IMR-90 (cell line): ENCODE measurements around the gene RPL6. TPM values are rescaled to one million over a fixed set of nuclear protein-coding genes. Genes with fewer than 3 reads are reported as not detected.

ENCODE experiments used
- ATAC-seq: fragments of 200-7000 bp; cut with Tn5 transposase; 2 replicates; pipeline ENCODE4 v1.9.1; 2020; ENCODE audit warnings: low read depth, mild to moderate bottlenecking, moderate library complexity
- BruUV-seq: library from RNA; stranded (reverse); fragments of 400-500 nt; replicated peaks from 2 replicates; lab custom pipeline; 2021; lab: Mats Ljungman, UMichigan
- CTCF ChIA-PET: fragments of 300-600 bp; formaldehyde crosslinking; extraction: SDS; loops from one replicate; lab custom pipeline; 2021; ENCODE audit warnings: antibody characterized with exemption; lab: Yijun Ruan, JAX
- POLR2A ChIA-PET: fragments of 300-600 bp; sonication (Branson Sonifier 250); formaldehyde crosslinking; loops from one replicate; lab custom pipeline; 2022; ENCODE audit warnings: antibody characterized with exemption; ENCODE audit not compliant: unreplicated experiment; lab: Charles Lee
- DNase-seq: peaks from one replicate; pipeline ENCODE4 v3.0.0; 2013
- H2AFZ ChIP-seq: replicated peaks from 2 replicates; pipeline ENCODE3; 2013; ENCODE audit warnings: low read length, mild to moderate bottlenecking; ENCODE audit not compliant: poor library complexity
- H2AK5ac ChIP-seq: 2 replicates; pipeline ENCODE4 v1.6.1; 2013; ENCODE audit warnings: low read depth, low read length, inconsistent platforms
- H2AK9ac ChIP-seq: replicated peaks from 2 replicates; pipeline ENCODE3; 2013; ENCODE audit warnings: mild to moderate bottlenecking, low read depth, low read length, moderate library complexity; ENCODE audit not compliant: poor library complexity
- H2BK120ac ChIP-seq: 2 replicates; pipeline ENCODE4 v1.6.1; 2013; ENCODE audit warnings: low read depth, low read length, inconsistent platforms
- H2BK15ac ChIP-seq: 3 replicates; pipeline ENCODE4 v1.6.1; 2013; ENCODE audit warnings: low read depth, low read length, inconsistent platforms
- H2BK20ac ChIP-seq: 2 replicates; pipeline ENCODE4 v1.6.1; 2013; ENCODE audit warnings: low read depth, mild to moderate bottlenecking, inconsistent platforms, low read length, moderate library complexity
- H2BK5ac ChIP-seq: 2 replicates; pipeline ENCODE4 v1.6.1; 2013; ENCODE audit warnings: mild to moderate bottlenecking, low read depth, low read length, inconsistent platforms; ENCODE audit not compliant: poor library complexity, severe bottlenecking
- H3K14ac ChIP-seq: replicated peaks from 2 replicates; pipeline ENCODE4 v1.6.1; 2013; ENCODE audit warnings: low read depth, low read length, inconsistent platforms
- H3K18ac ChIP-seq: 2 replicates; pipeline ENCODE4 v1.6.1; 2013; ENCODE audit warnings: low read depth, low read length, control low read depth
- H3K23ac ChIP-seq: 2 replicates; pipeline ENCODE4 v1.6.1; 2013; ENCODE audit warnings: low read depth, low read length, inconsistent platforms
- H3K27ac ChIP-seq: 2 replicates; pipeline ENCODE4 v1.5.1; 2013; ENCODE audit warnings: mild to moderate bottlenecking, control low read depth, low read length; ENCODE audit not compliant: insufficient read depth
- H3K27me3 ChIP-seq: 2 replicates; pipeline ENCODE4 v1.6.1; 2013; ENCODE audit warnings: low read length; ENCODE audit not compliant: control insufficient read depth, insufficient read depth
- H3K36me3 ChIP-seq: 2 replicates; pipeline ENCODE4 v1.6.1; 2013; ENCODE audit warnings: low read length, mixed read lengths; ENCODE audit not compliant: control insufficient read depth, insufficient read depth
- H3K4ac ChIP-seq: 2 replicates; pipeline ENCODE4 v1.6.1; 2013; ENCODE audit warnings: low read depth, low read length, inconsistent platforms
- H3K4me1 ChIP-seq: 2 replicates; pipeline ENCODE4 v1.6.1; 2013; ENCODE audit warnings: low read length, mixed read lengths; ENCODE audit not compliant: control insufficient read depth, insufficient read depth
- H3K4me2 ChIP-seq: 2 replicates; pipeline ENCODE4 v1.6.1; 2013; ENCODE audit warnings: low read depth, mild to moderate bottlenecking, control low read depth, low read length, moderate library complexity
- H3K4me3 ChIP-seq: 2 replicates; pipeline ENCODE4 v1.5.1; 2013; ENCODE audit warnings: low read depth, mild to moderate bottlenecking, control low read depth, low read length, moderate library complexity; ENCODE audit not compliant: insufficient read depth
- H3K56ac ChIP-seq: 2 replicates; pipeline ENCODE4 v1.6.1; 2013; ENCODE audit warnings: low read length, inconsistent platforms; ENCODE audit not compliant: insufficient read depth; ENCODE audit errors: extremely low read depth
- H3K79me1 ChIP-seq, 2 experiments: 2 replicates each; pipeline ENCODE4 v1.6.1; 2013; ENCODE audit warnings: low read length in 2 of 2, inconsistent platforms in 1 of 2, low read depth in 1 of 2
- H3K9ac ChIP-seq: 2 replicates; pipeline ENCODE4 v1.6.1; 2013; ENCODE audit warnings: low read depth, low read length, control low read depth
- H3K9me1 ChIP-seq: 2 replicates; pipeline ENCODE4 v1.6.1; 2013; ENCODE audit warnings: low read length, inconsistent platforms; ENCODE audit not compliant: insufficient read depth
- H3K9me3 ChIP-seq: 2 replicates; pipeline ENCODE4 v1.6.1; 2013; ENCODE audit warnings: low read length; ENCODE audit not compliant: control insufficient read depth, insufficient read depth
- H4K20me1 ChIP-seq: 2 replicates; pipeline ENCODE4 v1.6.1; 2013; ENCODE audit warnings: low read length, inconsistent platforms; ENCODE audit not compliant: insufficient read depth
- H4K5ac ChIP-seq: 2 replicates; pipeline ENCODE4 v1.6.1; 2013; ENCODE audit warnings: mild to moderate bottlenecking, low read depth, low read length, control low read depth
- H4K8ac ChIP-seq, 2 experiments: 2 replicates each; pipeline ENCODE4 v1.6.1; 2013; ENCODE audit warnings: low read depth in 2 of 2, low read length in 2 of 2, control low read depth in 1 of 2, inconsistent platforms in 1 of 2
- H4K91ac ChIP-seq: 2 replicates; pipeline ENCODE4 v1.6.1; 2013; ENCODE audit warnings: low read depth, low read length, inconsistent platforms; ENCODE audit not compliant: insufficient read depth
- CHD1 ChIP-seq: IDR thresholded peaks from 2 replicates; pipeline ENCODE4 v1.6.1; 2012; ENCODE audit warnings: low read depth, low read length, improper control_type of control experiment
- MAFK ChIP-seq: IDR thresholded peaks from 2 replicates; pipeline ENCODE4 v1.6.1; 2012; ENCODE audit warnings: low read depth, low read length, improper control_type of control experiment
- RFX5 ChIP-seq: IDR thresholded peaks from 2 replicates; pipeline ENCODE4 v1.8.0; 2012; ENCODE audit warnings: low read depth, mild to moderate bottlenecking, low read length, moderate library complexity
- WGBS, 2 experiments: methylation state at CpG; one replicate each; pipeline versions ENCODE4 v1.1.5 to v1.1.7; 2013; ENCODE audit warnings: missing lambda C conversion rate in 2 of 2; ENCODE audit not compliant: insufficient read length in 1 of 2; ENCODE audit errors: extremely low coverage in 2 of 2; 5-methylcytosine and 5-hydroxymethylcytosine counted together
- dilution Hi-C: fragments of 300-500 bp; cut with HindIII; formaldehyde crosslinking; loops from one replicate; pipeline ENCODE4 v1.14.3; 2018; ENCODE audit warnings: low sequenced_read_pairs; ENCODE audit not compliant: unreplicated experiment
- in situ Hi-C: fragments of 300-500 bp; cut with MboI; formaldehyde crosslinking; loops from 3 replicates; pipeline ENCODE4 v1.14.3; 2019; ENCODE audit warnings: low sequenced_read_pairs, inconsistent platforms, mixed read lengths
- intact Hi-C: fragments of 100-400 bp; cut with micrococcal nuclease; formaldehyde crosslinking; loops from 2 replicates; pipeline ENCODE4 v1.10.0; 2022
- polyA plus RNA-seq, 3 experiments: library from polyadenylated mRNA; depleted of rRNA; stranded (reverse); fragments of >200 nt; gene quantifications; 2 replicates each; pipeline ENCODE4 v1.2.3, GENCODE V29; 2012; ENCODE audit warnings: low replicate concordance in 1 of 3
- total RNA-seq: library from RNA; depleted of rRNA; stranded (reverse); fragments of >200 nt; gene quantifications from 2 replicates; pipeline ENCODE4 v1.2.3, GENCODE V29; 2012
- TF ChIP-seq, protein P1 (sequence below): fragments of 150-350 bp; IDR thresholded peaks from 2 replicates; pipeline ENCODE4 v1.6.1; 2017; ENCODE audit warnings: mild to moderate bottlenecking, antibody characterized with exemption, low read length, low read depth
- TF ChIP-seq, protein P2 (sequence below): conservative IDR thresholded peaks from 2 replicates; pipeline ENCODE4 v1.5.1; 2012; ENCODE audit warnings: mild to moderate bottlenecking, low read depth, low read length, improper control_type of control experiment

RPL6 gene
- total and polyA plus RNA-seq, 2 of the 4 experiments (the other 2 are of a cell fraction): 1,317 to 1,694 TPM

DNA sequence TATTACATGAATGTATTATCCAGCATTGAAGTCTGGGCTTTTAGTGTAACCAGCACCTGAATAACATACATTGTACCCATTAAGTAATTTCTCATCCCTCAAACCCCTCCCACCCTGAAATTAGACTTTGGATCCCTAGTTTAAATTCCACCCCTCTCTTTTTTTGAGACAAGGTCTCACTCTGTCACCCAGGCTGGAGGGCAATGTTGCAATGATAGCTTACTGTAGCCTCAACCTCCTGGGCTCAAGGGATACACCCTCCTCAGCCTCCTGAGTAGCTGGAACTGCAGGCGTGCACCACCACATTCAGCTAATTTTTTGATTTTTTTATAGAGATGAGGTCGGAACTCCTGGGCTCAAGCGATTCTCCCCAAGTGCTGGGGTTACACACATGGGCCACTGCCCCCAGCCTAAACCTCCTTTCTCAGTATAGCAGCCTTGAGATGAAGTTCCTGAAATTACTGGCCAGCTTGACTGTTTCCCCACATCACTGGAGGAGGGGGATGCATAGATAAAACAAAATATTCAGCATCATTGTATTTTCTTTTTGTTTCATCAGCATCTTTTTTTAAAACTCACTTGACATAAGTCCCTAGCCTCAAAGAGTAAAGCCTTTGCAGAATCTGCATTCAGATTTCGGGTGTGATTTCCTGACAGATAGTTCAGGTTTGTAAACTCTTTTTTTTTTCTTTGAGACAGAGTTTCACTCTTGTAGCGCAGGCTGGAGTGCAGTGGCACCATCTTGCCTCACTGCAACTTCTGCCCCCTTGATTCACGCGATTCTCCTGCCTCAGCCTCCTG, 16.4 kb upstream of the RPL6 start:
- CTCF ChIA-PET: no interaction called here
- no peak overlapping the region for H4K8ac ChIP-seq

More for the DNA sequence above, 16.4 kb upstream of the RPL6 start:
- DNase-seq (no peak), ATAC-seq (no peak)
- Histone ChIP-seq H2BK20ac (no peak overlapping the region), H3K9ac (no peak overlapping the region), H2AK9ac (no peak overlapping the region), H3K4me3 (no peak overlapping the region), H3K79me1 (peaks cover 7 to 49% of the 10 kb centered on the region in 2 experiments; a peak in 3 of 4 replicates), H3K56ac (no peak overlapping the region), H2BK120ac (no peak overlapping the region), H3K27ac (no peak overlapping the region), H4K5ac (no peak overlapping the region), H2AFZ (no peak overlapping the region), H2BK15ac (no peak overlapping the region), H4K20me1 (peaks cover 81% of the 10 kb centered on the region), H4K91ac (no peak overlapping the region), H2AK5ac (no peak overlapping the region), H3K14ac (no peak overlapping the region), H3K9me3 (no peaks in the 10 kb centered on the region), H3K18ac (no peak overlapping the region), H3K23ac (no peak overlapping the region), H3K27me3 (no peaks in the 10 kb centered on the region), H3K4me2 (no peak overlapping the region), H3K36me3 (peaks cover 4% of the 10 kb centered on the region; the same call in 1 of the 2 replicates), H3K4ac (no peak overlapping the region), H2BK5ac (no peak overlapping the region), H3K9me1 (peaks cover 5% of the 10 kb centered on the region; the same call in 1 of the 2 replicates), H3K4me1 (peaks cover 7% of the 10 kb centered on the region)
- dilution Hi-C loops: no loop called here
- in situ Hi-C loops: no loop called here
- no TSS peak for BruUV-seq
- intact Hi-C loops: no loop called here
- POLR2A ChIA-PET: no interaction called here
- TF ChIP-seq, protein P1, sequence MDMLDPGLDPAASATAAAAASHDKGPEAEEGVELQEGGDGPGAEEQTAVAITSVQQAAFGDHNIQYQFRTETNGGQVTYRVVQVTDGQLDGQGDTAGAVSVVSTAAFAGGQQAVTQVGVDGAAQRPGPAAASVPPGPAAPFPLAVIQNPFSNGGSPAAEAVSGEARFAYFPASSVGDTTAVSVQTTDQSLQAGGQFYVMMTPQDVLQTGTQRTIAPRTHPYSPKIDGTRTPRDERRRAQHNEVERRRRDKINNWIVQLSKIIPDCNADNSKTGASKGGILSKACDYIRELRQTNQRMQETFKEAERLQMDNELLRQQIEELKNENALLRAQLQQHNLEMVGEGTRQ: no peak
- no peak for TF ChIP-seq MAFK
- TF ChIP-seq, protein P2, sequence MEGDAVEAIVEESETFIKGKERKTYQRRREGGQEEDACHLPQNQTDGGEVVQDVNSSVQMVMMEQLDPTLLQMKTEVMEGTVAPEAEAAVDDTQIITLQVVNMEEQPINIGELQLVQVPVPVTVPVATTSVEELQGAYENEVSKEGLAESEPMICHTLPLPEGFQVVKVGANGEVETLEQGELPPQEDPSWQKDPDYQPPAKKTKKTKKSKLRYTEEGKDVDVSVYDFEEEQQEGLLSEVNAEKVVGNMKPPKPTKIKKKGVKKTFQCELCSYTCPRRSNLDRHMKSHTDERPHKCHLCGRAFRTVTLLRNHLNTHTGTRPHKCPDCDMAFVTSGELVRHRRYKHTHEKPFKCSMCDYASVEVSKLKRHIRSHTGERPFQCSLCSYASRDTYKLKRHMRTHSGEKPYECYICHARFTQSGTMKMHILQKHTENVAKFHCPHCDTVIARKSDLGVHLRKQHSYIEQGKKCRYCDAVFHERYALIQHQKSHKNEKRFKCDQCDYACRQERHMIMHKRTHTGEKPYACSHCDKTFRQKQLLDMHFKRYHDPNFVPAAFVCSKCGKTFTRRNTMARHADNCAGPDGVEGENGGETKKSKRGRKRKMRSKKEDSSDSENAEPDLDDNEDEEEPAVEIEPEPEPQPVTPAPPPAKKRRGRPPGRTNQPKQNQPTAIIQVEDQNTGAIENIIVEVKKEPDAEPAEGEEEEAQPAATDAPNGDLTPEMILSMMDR: no peak
- TF ChIP-seq RFX5: no peak
- no peak for TF ChIP-seq CHD1
- WGBS, 2 experiments: 50% methylated on average over 2 of the region's 7 CpGs; no CpG with 5 or more reads in 1 of the 2 experiments
